ENCODE data around the gene GUCY2F.

DNA sequence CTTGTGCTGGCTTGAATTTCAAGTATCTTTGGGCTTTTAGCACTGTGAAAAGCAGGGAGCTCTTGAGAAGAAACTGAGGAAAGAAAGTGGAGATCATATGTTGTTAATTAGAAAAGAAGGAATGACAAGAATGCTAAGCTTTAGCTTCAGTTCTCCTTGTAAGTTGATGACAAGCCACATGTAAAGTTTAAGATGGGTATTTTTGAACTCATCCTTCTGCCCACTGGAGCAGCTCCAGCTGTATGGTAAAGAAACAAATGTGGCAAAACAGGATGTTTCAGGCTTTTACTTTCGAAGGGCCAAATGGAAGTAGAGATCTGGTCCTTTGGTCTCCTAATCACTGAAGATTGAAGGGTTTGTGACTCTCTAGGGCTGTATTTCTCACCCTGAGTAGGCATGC is 137.8 kb downstream of the GUCY2F start:
- TF ChIP-seq, protein P1, sequence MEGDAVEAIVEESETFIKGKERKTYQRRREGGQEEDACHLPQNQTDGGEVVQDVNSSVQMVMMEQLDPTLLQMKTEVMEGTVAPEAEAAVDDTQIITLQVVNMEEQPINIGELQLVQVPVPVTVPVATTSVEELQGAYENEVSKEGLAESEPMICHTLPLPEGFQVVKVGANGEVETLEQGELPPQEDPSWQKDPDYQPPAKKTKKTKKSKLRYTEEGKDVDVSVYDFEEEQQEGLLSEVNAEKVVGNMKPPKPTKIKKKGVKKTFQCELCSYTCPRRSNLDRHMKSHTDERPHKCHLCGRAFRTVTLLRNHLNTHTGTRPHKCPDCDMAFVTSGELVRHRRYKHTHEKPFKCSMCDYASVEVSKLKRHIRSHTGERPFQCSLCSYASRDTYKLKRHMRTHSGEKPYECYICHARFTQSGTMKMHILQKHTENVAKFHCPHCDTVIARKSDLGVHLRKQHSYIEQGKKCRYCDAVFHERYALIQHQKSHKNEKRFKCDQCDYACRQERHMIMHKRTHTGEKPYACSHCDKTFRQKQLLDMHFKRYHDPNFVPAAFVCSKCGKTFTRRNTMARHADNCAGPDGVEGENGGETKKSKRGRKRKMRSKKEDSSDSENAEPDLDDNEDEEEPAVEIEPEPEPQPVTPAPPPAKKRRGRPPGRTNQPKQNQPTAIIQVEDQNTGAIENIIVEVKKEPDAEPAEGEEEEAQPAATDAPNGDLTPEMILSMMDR (IDR thresholded peaks at IDR 0.05), result no peak
- TF ChIP-seq ZFX (IDR thresholded peaks at IDR 0.05; ENCODE audit: borderline replicate concordance), result no peak

All from 22Rv1 (cell line).